Measurements from ENCODE around the gene AQP1.

The AQP1 gene

DNA sequence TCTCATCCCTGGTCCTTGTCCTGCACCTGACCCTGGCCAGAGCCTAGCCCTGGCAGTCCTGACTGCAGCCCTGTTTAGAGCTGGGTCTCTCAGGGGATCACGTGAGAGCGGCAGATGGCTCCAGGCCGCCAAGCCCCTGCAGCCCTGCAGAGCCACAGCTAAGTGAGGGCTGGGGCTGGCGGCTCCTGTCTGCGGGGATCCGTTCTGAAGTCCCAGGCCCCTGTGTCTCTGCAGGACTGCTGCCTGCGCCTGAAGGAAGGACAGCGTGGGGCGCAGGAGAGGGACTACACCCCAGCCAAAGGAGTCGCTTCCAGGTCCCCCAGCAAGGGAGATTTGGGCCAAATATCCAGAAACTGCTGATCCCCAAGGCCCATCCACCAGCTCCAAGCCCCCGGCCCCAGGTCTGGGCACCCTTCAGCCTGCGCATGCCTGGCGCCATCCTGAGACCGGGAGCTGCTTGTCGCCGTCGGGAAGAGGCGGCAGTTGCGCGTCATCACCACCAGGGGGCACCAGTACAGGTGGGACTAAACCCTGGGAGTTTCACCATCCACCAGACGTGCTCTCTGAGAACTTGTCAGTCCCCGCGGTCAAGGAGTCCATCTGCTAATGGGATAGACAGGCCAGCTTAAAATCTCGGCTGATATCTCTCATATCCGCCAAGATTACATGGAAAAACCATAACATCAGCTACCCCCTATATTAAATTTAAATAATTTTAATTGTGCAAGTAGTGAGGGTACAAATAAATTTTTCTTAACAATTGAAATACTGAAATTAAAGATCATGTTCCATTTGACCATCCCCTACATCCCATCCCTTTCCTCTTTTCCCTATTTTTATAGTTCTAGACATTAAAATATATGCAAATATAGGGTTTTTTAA is 27.0 kb downstream of the AQP1 start:
- DNase-seq = peak; percentile 44

DNA sequence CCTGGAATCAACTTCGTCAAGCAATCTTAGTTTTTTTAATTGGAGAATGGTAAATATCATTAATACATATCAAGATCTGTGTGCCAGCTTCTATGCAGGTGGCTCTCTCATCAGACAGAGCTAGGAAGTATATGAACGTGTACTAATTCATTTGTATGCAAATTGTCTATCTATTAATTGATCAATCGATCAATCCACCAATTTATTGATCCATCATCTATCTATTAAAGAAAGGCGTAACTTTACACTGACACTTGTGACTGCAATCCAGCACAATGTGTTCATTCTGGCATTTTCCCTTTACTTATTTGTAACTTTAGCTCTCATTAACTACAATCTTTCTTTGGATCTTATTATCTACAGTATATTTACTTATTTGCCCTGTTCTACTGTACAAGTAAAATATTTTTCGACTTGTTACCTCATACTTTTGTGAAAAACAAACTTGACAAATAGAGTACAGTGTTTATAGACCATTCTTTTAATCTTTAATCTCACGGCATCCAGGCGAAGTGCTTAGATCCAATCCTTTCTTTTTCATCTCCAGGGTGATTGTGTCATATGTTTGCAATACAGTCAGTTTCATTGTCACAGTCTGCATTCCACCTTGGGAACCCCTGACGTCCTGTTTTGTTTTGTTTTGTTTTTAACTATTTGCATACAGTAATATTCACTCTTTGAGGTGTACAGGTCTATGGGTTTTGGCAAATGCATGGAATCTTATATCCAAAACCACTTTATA is 30.1 kb downstream of the AQP1 start:
- no peak for DNase-seq

DNA sequence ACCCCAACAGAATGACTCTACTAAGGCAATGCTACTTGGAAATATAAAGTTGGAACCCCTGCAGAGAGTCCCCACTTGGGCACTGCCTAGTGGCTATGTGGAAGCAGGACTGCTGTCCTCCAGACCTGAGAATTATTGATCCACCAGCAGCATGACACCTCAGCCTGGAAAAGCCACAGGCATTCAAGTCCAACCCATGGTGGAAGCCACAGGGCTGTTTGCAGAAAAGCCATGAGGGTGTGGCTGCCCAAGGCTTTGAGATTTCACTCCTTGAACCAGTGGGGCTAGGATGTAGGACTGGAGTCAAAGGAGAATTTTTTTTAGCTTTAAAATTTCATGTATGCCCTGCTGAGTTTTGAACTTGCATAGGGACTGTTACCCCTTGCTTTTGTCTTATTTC is 38.5 kb downstream of the AQP1 start:
- no peak for DNase-seq

DNA sequence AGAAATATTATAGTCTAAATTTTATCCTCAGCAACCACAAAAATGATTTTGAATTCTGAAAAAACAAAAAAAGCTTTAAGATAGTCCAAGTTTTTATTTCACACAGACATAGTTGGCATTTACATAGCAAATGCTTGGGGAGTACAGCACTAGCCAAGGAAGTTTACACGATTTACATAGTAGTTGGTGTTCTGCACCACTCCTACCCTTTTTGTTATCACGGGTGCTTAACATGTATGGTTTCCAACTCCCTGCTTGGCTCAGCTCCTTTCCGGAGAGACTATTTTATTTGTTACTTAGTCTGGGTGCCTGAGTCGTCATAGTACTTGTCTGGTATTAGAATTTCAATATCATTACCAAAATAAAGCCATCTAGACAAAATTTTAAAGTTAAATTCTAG is 43.3 kb downstream of the AQP1 start:
- no peak for DNase-seq

DNA sequence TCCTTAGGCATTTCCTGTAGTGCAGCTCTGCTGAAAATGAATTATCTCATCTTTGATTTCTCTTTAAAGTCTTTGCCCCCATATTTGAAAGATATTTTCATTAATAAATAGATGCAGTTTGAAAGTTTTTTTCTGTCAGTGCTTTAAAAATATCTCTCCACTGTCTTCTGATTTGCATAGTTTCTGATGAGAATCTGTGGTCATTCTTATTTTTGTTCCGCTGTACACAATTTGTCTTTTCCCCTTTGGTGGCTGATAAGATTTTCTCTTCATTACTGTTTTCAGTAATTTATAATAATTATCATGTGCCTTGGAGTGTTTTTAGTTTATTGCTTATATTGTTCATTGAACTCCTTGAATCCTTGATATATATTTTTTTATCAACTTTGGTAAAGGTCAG is 45.1 kb downstream of the AQP1 start:
- DNase-seq = no peak

DNA sequence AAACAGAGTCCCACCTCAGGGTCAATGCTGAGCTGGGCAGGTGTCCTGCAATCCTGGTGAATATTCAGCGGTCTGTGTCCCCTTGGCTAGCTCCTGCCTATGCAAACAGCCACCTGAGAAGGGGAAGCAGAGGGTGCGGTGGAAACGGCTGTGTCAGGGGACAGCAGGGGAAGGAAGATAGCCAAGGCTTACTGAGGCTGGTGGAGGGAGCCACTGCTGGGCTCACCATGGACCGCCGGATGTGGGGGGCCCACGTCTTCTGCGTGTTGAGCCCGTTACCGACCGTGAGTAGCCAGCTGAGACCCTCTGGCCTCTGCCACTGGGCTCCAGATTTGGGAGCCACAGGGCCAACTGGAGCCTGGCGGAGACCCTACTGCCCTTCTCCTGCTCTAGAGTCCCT is 52.2 kb downstream of the AQP1 start, which contains the start of gene GHRHR:
Gene GHRHR, plus strand, starts transcription at position 112 of the 400 bp plus-strand sequence. Its CDS starts 116 bp downstream, at position 228.
- no peak for DNase-seq

DNA sequence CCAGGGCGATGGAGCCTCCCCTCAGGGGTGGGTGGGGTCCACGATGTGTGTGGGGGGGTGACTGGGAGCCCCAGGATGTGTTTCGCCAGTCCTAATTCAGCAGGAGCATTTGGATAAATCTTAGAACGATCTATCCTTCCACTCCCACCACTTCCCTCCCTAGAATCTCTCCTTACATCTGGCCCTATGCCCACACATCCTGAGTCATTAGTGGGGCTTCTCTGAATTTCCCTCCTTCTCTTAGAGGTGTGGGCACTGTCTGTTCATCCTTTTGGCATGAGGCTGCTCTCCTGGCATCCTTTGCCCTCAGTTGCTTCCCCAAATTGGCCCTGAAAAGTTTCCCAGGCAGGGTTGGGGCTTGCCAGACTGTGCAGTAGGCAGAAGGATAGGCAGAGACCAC is 53.7 kb downstream of the AQP1 start:
- DNase-seq = no peak

DNA sequence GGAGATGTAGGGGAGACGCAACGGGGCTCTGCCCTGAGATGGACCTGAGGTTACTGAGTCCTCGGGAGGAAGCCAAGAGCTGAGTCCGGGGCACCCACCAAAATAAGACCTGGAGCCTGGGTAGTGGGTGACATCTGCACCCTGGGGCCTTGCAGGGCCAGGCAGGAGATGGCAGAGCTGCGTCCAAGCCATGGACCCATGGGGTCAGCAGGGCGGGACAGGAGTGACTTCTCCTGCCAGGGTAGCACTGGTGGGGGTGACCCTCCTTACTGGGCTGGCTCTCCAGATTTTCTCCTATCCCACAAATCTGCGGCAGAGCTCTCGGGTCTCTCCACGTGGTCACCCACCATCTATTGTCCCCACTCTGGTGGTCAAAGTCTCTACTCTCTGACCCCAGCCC is 54.2 kb downstream of the AQP1 start:
- no peak for DNase-seq

DNA sequence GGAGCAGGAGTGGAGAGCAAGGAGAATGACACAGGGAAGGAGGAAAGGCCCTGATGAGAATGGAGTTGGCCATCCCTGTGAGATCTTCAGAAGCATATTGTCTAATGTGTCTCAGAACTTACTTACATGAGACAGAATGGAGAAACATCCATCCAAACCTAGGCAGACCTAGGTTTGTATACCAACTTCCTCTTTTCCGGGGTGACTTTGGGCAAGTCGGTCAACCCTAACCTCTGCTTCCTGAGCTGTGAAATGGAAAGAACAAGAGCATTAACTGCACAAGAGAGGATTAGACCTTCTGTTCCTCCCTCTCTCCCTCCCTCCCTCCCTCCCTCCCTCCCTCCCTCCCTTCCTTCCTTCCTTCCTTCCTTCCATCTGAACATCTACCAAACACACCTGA is 56.6 kb downstream of the AQP1 start:
- no peak for DNase-seq

DNA sequence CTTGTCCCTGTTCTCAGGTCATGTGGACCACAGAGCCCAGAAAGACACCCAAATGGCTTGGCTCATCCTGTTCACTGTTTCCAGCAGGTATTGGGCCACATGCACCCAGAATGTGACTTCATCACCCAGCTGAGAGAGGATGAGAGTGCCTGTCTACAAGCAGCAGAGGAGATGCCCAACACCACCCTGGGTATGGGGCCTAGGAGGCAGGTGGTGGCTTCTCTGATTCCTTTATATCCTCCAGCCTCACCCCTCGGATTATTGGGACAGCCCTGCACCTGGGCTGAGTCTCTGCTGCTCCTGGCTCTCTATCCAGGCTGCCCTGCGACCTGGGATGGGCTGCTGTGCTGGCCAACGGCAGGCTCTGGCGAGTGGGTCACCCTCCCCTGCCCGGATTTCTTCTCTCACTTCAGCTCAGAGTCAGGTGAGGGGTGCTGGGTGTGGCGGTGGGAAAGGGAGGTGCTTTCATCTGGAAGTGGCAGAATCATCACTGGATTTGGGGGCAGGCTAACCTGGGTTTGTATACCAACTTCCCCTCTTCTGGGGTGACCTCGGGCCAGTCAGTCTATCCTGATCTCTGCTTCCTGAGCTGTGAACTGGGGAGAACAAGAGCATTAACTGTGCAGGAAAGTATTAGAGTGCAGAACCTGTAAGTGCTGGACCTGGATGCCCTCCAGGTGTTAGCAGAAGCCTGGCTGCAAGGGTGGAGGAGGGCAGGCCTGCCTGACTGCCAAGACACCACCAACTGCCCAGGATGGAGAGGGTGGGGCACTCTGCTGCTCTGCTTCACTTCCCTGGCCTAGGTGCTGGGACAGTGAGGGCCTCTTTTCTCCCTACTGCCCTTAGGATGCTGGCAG is 57.3 kb downstream of the AQP1 start:
- DNase-seq = no peak

DNA sequence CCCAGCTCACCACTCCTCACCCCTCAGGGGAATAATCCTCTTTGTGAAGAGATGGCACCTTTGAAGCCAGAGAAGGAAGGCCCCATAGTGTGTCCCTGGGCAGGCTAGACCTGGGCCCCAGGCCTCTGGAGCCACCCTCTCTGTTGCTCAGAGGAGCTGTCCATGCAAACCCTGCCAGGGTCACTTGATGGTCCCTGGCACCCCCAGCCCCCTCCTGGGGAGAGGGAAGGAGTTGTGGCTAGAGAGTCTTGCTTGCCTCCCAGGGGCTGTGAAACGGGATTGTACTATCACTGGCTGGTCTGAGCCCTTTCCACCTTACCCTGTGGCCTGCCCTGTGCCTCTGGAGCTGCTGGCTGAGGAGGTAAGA is 57.9 kb downstream of the AQP1 start:
- DNase-seq = no peak

DNA sequence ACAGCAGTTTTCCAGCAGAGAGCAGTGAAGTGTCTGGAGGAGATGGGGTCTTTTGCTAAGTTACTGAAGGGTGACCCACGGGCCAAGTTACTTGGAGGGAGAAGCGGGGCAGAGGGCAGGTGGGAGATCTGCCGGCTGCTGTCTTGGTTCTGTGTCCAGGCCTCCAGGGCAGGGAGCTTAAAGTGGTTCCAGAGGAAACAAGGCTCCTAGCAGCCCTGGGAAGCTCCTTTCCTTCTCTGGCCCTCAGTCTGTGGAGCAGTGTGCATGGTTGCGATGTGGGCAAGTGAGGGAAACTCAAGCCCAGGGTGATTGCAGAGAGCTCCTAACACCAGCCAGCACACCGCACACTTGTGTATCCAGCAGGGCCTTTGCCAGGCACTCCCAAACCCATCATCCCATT is 58.4 kb downstream of the AQP1 start:
- DNase-seq = no peak

DNA sequence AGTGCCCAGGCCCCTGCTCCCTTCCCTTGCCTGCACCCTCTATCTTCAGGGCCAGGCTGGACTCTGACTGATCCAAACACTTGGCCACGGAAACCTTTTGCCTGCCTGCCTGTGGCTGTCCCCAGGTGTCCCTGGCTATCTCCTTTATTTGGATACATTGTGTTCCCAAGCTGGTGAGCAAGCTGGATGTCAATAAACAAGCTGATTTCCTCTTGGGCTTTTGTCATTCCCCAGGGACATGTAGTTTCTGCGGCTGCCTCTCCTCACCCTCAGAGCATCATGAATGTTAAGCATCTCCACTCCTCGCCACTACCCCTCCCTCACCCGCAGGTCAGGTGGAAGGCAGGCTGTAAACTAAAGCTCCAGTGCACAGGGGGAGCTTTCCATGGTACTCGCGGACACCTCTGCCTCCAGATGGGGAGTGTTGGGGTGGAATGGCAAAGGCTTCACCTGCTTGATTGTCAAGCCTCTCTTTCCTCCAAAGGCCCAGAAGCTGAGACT is 59.0 kb downstream of the AQP1 start:
- DNase-seq = no peak

DNA sequence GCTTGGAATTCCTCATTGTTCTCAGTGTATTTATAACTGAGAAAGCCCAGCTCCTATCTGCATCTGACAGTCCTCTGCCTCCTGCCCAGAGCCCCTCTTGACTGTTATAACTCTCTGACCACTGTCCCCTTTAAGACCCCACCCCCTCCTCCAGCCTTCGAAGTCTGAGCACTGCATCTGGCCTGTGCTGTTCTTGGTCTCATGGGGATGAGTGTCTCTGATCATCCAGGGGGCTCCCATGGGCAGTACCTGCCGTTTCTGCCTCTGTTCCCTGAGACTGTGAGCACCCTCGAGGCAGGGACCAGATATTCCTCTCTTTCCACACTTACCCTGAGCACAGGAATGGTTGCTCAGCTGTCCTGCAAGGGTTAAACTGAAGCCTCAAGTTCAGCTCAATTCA is 59.8 kb downstream of the AQP1 start:
- DNase-seq = no peak

DNA sequence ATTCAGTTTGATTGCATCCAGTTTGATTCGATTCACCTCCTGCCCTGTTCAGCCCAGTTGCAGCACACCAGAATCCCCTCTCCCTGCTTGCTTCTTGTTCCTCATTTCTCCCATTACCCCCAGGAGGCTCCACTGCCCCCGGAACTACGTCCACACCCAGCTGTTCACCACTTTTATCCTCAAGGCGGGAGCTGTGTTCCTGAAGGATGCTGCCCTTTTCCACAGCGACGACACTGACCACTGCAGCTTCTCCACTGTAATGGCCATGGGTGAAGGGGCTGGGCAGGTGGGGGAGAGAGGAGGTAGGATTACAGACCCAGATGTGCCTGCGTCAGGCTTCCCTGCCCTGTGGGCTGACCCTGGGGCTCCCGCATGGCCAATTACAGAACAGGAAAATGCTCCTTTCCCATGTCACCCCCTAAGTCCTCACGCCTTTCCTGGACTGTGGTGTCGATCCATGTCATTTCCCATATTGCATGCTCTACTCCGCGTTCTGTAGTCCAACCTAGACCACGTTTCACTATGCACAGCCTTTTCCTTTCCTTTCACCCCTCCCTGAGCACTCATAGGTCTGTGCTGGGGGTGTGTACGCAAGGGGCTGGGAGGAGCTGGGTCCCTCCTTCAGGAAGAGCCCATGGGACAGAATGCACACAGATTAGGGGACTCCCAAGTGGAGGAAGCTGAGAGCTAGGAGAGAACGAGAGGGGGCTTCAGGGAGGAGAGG is 60.3 kb downstream of the AQP1 start:
- no peak for DNase-seq

DNA sequence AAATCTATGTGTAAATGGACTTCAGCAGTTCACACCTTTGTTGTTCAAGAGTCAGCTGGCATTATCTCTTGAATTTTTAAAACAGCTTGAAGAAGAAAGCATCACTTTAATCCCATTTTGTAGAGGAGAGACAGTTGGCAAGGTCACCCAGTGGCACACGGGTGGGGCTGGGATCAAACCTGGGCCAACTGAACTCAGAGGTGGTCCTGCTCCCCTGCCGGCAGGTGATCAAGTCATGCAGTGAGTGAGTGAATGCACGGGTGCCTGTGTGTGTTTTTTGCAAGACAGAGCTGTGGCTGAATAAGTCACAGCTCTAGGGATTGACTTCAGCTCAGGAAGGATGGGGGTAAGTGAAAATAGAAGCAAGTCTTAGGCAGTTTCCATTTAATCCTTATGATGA is 61.6 kb downstream of the AQP1 start:
- no peak for DNase-seq

DNA sequence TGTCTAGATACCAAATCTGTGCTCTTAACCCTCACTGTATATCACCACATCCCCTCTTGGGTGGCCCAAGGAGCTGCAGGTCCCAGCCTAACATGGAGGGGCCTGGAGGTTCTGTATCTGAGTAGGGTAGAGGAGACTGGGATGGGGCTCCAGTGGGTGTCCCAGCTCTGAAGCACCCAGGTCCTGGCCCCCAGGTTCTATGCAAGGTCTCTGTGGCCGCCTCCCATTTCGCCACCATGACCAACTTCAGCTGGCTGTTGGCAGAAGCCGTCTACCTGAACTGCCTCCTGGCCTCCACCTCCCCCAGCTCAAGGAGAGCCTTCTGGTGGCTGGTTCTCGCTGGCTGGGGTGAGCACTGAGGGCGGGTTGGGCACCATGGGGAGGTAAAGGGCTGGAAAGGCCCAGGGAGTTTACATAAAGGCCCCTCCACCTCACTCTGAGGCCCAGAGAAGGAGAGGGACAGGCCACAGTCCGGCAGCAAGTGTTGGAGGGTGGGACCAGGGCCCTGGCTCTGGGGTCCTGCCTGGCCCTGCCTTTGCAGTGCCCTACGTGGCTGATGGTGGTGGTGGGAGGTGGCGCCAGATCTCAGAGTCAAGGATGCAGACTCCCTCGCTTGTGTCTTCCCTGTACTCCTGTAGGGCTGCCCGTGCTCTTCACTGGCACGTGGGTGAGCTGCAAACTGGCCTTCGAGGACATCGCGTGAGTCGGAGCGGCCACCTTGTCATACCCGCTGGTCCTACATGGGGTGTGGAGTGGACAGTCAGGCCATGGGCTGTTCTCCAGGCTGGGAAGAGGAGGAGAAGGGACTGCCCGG is 62.3 kb downstream of the AQP1 start:
- DNase-seq = no peak

DNA sequence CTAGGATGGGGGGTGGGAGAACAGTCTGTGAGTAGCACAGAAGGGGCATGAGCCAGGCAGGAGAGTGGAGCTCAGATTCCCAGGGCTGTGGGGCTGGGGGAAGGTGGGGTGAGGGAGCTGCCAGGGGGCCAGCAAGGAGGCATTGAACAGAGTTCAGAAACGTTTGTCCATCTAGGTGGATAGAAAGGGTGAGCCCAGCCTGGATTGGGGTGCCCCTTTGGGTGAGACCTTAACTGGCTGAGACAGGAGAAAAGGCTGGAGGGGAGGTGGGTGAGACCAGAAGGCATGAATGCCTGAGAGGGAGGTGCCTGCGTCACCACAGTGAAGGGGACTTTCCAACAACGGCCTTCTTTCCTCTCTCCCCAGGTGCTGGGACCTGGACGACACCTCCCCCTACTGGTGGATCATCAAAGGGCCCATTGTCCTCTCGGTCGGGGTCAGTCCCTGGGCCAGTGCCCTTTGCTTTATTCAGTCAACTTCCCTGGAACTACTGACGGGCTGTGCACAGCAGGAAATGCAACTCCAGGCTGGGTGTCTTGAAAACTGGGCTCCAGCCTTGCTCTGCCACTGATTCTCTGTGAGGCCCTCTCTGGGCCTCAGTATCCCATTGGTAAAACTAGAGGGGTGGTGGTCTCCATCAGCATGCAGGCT is 63.1 kb downstream of the AQP1 start:
- DNase-seq = no peak
